ENCODE data around the gene HEPACAM2.

Gene HEPACAM2

GRCh38 chr7:93146472-93147141 is 79.7 kb downstream of the HEPACAM2 start:
- DNase-seq, result no peak

- DNase-seq, result no peak
Measured at GRCh38 chr7:93146036-93146435, 80.2 kb downstream of the HEPACAM2 start.

GRCh38 chr7:93145354-93145753 is 80.9 kb downstream of the HEPACAM2 start:
- no peak for DNase-seq

DNA sequence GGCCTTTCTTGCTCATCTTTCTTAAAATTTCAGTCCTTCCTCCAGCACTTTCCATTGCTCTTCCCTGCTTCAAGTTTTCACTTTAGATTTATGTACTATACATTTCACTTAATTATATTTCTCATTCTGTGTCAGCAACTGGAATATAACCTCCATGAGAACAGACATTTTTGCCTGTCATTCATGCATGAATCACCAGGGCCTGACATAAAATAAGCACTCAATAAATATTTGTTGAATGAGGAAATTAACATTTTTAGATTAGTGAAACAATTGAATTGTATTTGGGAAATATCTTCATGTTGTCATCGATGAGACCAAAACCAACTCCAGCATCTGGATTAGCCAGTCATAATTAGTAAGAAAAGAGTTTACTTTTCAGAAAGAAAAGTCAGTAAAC is 84.1 kb downstream of the HEPACAM2 start:
- DNase-seq, result no peak

- no peak for DNase-seq
Measured at GRCh38 chr7:93140582-93141191, 85.6 kb downstream of the HEPACAM2 start.

- DNase-seq, result no peak
Measured at GRCh38 chr7:93138576-93138975, 87.7 kb downstream of the HEPACAM2 start.

All from stimulated activated CD4-positive, alpha-beta T cell treated with anti-CD3 and anti-CD28 coated beads, Interleukin-2, amount 100 ng/mL, for 24 hours (primary cell).